SK-N-SH treated with all-trans-retinoic acid at 6 μM for 48 hours (cell line): Measurements from ENCODE around the gene MNT.

Experiments
- OSR1 ChIP-seq: fragments of 250-450 bp; sonication (Bioruptor Pico); IDR thresholded peaks from 2 replicates; pipeline ENCODE4 v1.8.0; 2022; ENCODE audit warnings: moderate library complexity, mild to moderate bottlenecking, inconsistent platforms
- RARB ChIP-seq: fragments of 250-450 bp; sonication (Bioruptor Pico); IDR thresholded peaks from 2 replicates; pipeline ENCODE4 v1.8.0; 2021; ENCODE audit warnings: mild to moderate bottlenecking, moderate library complexity
- TCF4 ChIP-seq: fragments of 250-450 bp; sonication (Bioruptor Pico); IDR thresholded peaks from 2 replicates; pipeline ENCODE4 v1.8.0; 2021; ENCODE audit warnings: mild to moderate bottlenecking, moderate library complexity, borderline replicate concordance
- TF ChIP-seq, protein P1 (sequence below): fragments of 250-450 bp; sonication (Bioruptor Pico); IDR thresholded peaks from 2 replicates; pipeline ENCODE4 v1.8.0; 2020; ENCODE audit warnings: mild to moderate bottlenecking, moderate library complexity, borderline replicate concordance
- TF ChIP-seq, protein P2 (sequence below): fragments of 250-450 bp; sonication (Bioruptor Pico); IDR thresholded peaks from 2 replicates; pipeline ENCODE4 v1.5.1; 2020; ENCODE audit warnings: low read depth, mild to moderate bottlenecking, moderate library complexity

DNA sequence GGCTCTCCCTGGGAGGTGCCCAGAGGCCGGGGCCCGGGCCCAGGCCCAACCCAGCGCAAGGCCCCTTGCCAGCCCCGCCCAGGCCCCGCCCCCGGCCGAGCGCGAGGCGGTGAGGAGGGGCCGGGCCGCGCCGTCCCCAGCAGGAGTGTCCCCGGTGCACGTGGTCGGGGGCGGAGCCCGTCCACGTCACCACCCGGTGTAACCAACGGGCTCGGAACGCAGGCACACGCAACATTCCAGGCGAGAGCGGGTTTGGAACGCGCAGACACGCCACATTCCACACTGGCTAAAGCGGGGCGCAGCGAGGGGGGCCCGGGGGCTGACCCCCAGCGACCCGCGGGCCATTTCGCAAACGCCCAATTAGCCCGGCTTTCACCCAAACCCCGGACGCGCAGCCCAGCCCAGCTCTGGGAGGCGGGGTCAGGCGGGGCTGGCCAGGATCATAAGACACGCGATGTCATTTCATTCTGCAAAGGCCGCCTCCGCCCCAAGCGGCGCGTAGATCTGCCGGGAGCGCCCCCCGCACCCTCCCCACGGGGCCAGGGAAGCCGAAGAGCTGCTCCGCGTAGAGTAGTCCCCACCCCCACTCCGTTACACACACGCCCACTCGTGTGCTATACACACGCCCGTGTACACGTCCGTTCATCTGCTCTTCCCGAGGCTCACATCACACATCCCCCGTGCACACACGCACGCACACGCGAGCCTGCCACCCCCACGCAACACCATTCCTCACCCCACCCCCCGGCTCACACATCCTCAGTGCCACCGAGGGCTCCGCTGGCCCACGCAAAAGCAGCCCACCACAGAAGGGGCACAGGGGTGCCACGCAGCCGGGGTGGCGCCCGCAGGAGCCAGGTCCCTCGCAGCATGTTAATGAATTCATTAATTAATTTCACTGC is 1.0 kb downstream of the MNT start:
- TF ChIP-seq OSR1 (CRISPR knock-in tag): no peak
- TF ChIP-seq TCF4 (CRISPR knock-in tag): no peak
- TF ChIP-seq, protein P1, sequence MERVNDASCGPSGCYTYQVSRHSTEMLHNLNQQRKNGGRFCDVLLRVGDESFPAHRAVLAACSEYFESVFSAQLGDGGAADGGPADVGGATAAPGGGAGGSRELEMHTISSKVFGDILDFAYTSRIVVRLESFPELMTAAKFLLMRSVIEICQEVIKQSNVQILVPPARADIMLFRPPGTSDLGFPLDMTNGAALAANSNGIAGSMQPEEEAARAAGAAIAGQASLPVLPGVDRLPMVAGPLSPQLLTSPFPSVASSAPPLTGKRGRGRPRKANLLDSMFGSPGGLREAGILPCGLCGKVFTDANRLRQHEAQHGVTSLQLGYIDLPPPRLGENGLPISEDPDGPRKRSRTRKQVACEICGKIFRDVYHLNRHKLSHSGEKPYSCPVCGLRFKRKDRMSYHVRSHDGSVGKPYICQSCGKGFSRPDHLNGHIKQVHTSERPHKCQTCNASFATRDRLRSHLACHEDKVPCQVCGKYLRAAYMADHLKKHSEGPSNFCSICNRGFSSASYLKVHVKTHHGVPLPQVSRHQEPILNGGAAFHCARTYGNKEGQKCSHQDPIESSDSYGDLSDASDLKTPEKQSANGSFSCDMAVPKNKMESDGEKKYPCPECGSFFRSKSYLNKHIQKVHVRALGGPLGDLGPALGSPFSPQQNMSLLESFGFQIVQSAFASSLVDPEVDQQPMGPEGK: peak; percentile 71
- no peak for TF ChIP-seq RARB
- TF ChIP-seq, protein P2, sequence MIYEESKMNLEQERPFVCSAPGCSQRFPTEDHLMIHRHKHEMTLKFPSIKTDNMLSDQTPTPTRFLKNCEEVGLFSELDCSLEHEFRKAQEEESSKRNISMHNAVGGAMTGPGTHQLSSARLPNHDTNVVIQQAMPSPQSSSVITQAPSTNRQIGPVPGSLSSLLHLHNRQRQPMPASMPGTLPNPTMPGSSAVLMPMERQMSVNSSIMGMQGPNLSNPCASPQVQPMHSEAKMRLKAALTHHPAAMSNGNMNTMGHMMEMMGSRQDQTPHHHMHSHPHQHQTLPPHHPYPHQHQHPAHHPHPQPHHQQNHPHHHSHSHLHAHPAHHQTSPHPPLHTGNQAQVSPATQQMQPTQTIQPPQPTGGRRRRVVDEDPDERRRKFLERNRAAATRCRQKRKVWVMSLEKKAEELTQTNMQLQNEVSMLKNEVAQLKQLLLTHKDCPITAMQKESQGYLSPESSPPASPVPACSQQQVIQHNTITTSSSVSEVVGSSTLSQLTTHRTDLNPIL: 0 out of 2 replicates have a peak, but pooled peaks have one; percentile 57
